Measurements from ENCODE around the gene NEURL1. TPM values are rescaled to one million over a fixed set of nuclear protein-coding genes. Genes with fewer than 3 reads are reported as not detected.

NEURL1 gene
- total RNA-seq, 4 donors from 2014 or later = 0.39 to 0.63 (median 0.46) TPM

- intact Hi-C loops (cut with DNase I) = no loop called here
- no peaks in the 10 kb centered on the region for H3K4me1 ChIP-seq
- TF ChIP-seq POLR2AphosphoS5 (IDR thresholded peaks at IDR 0.05) (no peak), EP300 (IDR thresholded peaks at IDR 0.05) (no peak), POLR2A (IDR thresholded peaks at IDR 0.05; ENCODE audit: low read depth) (no peak), CTCF (IDR thresholded peaks at IDR 0.05) (no peak)
- H3K27ac ChIP-seq (replicated peaks in 1 of 4) = no peak overlapping the region
- no peak overlapping the region for H3K4me3 ChIP-seq
- H3K27me3 ChIP-seq = no peaks in the 10 kb centered on the region
- DNase-seq (ENCODE audit: extremely low spot score) = no peak
- H3K36me3 ChIP-seq = no peaks in the 10 kb centered on the region
- 100% methylated on average over 5 of the region's 5 CpGs for WGBS
- H3K9me3 ChIP-seq = no peaks in the 10 kb centered on the region
These were observed 75.0 kb downstream of the NEURL1 start for GRCh38 chr10:103568505-103568904.

- Histone ChIP-seq H3K27me3 (no peaks in the 10 kb centered on the region), H3K9me3 (no peaks in the 10 kb centered on the region), H3K27ac (replicated peaks in 1 of 4) (no peak overlapping the region), H3K4me1 (no peaks in the 10 kb centered on the region), H3K4me3 (no peak overlapping the region), H3K36me3 (no peaks in the 10 kb centered on the region)
- intact Hi-C loops (cut with DNase I) = no loop called here
- TF ChIP-seq POLR2A (IDR thresholded peaks at IDR 0.05; ENCODE audit: low read depth) (no peak), EP300 (IDR thresholded peaks at IDR 0.05) (no peak), POLR2AphosphoS5 (IDR thresholded peaks at IDR 0.05) (no peak), CTCF (IDR thresholded peaks at IDR 0.05) (no peak)
- WGBS = 83% methylated on average over 5 of the region's 5 CpGs
- DNase-seq (ENCODE audit: extremely low spot score) = no peak
These were observed 76.4 kb downstream of the NEURL1 start for GRCh38 chr10:103569896-103570295.

- WGBS = 88% methylated on average over 11 of the region's 28 CpGs
- Histone ChIP-seq H3K36me3 (no peaks in the 10 kb centered on the region), H3K4me3 (no peak overlapping the region), H3K4me1 (no peaks in the 10 kb centered on the region), H3K9me3 (no peaks in the 10 kb centered on the region), H3K27me3 (no peaks in the 10 kb centered on the region), H3K27ac (replicated peaks in 1 of 4) (no peak overlapping the region)
- DNase-seq (ENCODE audit: extremely low spot score) = no peak
- TF ChIP-seq POLR2A (IDR thresholded peaks at IDR 0.05; ENCODE audit: low read depth) (no peak), CTCF (IDR thresholded peaks at IDR 0.05) (no peak), EP300 (IDR thresholded peaks at IDR 0.05) (no peak), POLR2AphosphoS5 (IDR thresholded peaks at IDR 0.05) (no peak)
- intact Hi-C loops (cut with DNase I) = no loop called here
These were observed 77.5 kb downstream of the NEURL1 start for GRCh38 chr10:103570844-103571655.

- Histone ChIP-seq H3K4me1 (no peaks in the 10 kb centered on the region), H3K9me3 (no peaks in the 10 kb centered on the region), H3K27me3 (no peaks in the 10 kb centered on the region), H3K36me3 (no peaks in the 10 kb centered on the region), H3K27ac (replicated peaks in 1 of 4) (no peak overlapping the region), H3K4me3 (no peak overlapping the region)
- 97% methylated on average over 5 of the region's 18 CpGs for WGBS
- DNase-seq (ENCODE audit: extremely low spot score) = no peak
- intact Hi-C loops (cut with DNase I) = no loop called here
- TF ChIP-seq CTCF (IDR thresholded peaks at IDR 0.05) (no peak), EP300 (IDR thresholded peaks at IDR 0.05) (no peak), POLR2A (IDR thresholded peaks at IDR 0.05; ENCODE audit: low read depth) (no peak), POLR2AphosphoS5 (IDR thresholded peaks at IDR 0.05) (no peak)
These were observed 78.1 kb downstream of the NEURL1 start for GRCh38 chr10:103571656-103571975.

Measured in esophagus muscularis mucosa (tissue), 4 donors.